HCT116 (cell line): Measurements from ENCODE around the gene TMEM129. TPM values are rescaled to one million over a fixed set of nuclear protein-coding genes. Genes with fewer than 3 reads are reported as not detected.

Experiments used
- ATAC-seq: fragments of 200-7000 bp; cut with Tn5 transposase; 2 replicates; pipeline ENCODE4 v1.9.1; 2020; ENCODE audit warnings: mild to moderate bottlenecking, moderate library complexity
- BruUV-seq: library from RNA; stranded (reverse); fragments of 400-500 nt; replicated peaks from 2 replicates; lab custom pipeline; 2021; lab: Mats Ljungman, UMichigan
- CTCF ChIA-PET: fragments of 300-600 bp; sonication (Branson Sonifier 250); formaldehyde crosslinking; loops from one replicate; lab custom pipeline; 2021; ENCODE audit warnings: antibody characterized with exemption; lab: Charles Lee
- POLR2A ChIA-PET: fragments of 300-600, 350-600 bp; sonication (Branson Sonifier 250); formaldehyde crosslinking; loops from one replicate; lab custom pipeline; 2021; ENCODE audit warnings: antibody characterized with exemption; lab: Charles Lee
- RAD21 ChIA-PET, 2 experiments: fragments of 300-600 bp; sonication (Branson Sonifier 250); formaldehyde crosslinking; loops; one replicate each; lab custom pipeline; 2023; ENCODE audit warnings: low total read pairs in 2 of 2; ENCODE audit not compliant: uncharacterized antibody in 2 of 2, unreplicated experiment in 2 of 2, low non-redundant PET in 1 of 2; lab: Charles Lee
- DNase-seq: peaks from one replicate; pipeline ENCODE4 v3.0.0-alpha.2; 2010; ENCODE audit warnings: low read depth, low spot score
- H2AFZ ChIP-seq: fragments of 200-600 bp; shearing (Covaris generic), sonication (generic); 2 replicates; pipeline ENCODE4 v1.6.1; 2017; ENCODE audit warnings: low read depth, mixed run types, mixed read lengths, antibody characterized with exemption, low read length; ENCODE audit not compliant: poor library complexity, severe bottlenecking
- H3K27ac ChIP-seq: 2 replicates; pipeline ENCODE4 v1.5.1; 2012; ENCODE audit warnings: low read depth, low read length
- H3K27me3 ChIP-seq: fragments of 200-600 bp; sonication (generic); 2 replicates; pipeline ENCODE4 v1.6.1; 2016; ENCODE audit warnings: mixed run types, low read length, mixed read lengths; ENCODE audit not compliant: insufficient read depth
- H3K36me3 ChIP-seq, 2 experiments: fragments of 200-500 bp in 1 of 2; fragments of 200-600 bp in 1 of 2; sonication (Bioruptor generic) in 1 of 2; sonication (generic) in 1 of 2; 2 replicates each; pipeline versions ENCODE4 v1.5.1 to v1.6.1; 2014 to 2016; ENCODE audit warnings: low read length in 2 of 2, inconsistent platforms in 1 of 2, mixed read lengths in 1 of 2, mixed run types in 1 of 2; ENCODE audit not compliant: insufficient read depth in 2 of 2, control insufficient read depth in 1 of 2
- H3K4me1 ChIP-seq, 2 experiments: fragments of 200-600 bp in 1 of 2; sonication (generic) in 1 of 2; 2 replicates each; pipeline versions ENCODE4 v1.5.1 to v1.6.1; 2012 to 2017; ENCODE audit warnings: low read length in 2 of 2, inconsistent platforms in 1 of 2, mild to moderate bottlenecking in 1 of 2, mixed read lengths in 1 of 2, mixed run types in 1 of 2, moderate library complexity in 1 of 2; ENCODE audit not compliant: insufficient read depth in 2 of 2, control insufficient read depth in 1 of 2
- H3K4me2 ChIP-seq: fragments of 200-600 bp; sonication (generic); 2 replicates; pipeline ENCODE4 v1.6.1; 2017; ENCODE audit warnings: mixed run types, low read length, mixed read lengths
- H3K4me3 ChIP-seq, 2 experiments: fragments of 200-600 bp in 1 of 2; sonication (generic) in 1 of 2; replicated peaks in 1 of 2; 2 replicates each; pipeline ENCODE4 v1.5.1; 2011 to 2016; ENCODE audit warnings: low read length in 2 of 2, control low read depth in 1 of 2, low read depth in 1 of 2, mild to moderate bottlenecking in 1 of 2, mixed read lengths in 1 of 2, mixed run types in 1 of 2
- H3K79me2 ChIP-seq: fragments of 200-600 bp; sonication (generic); 2 replicates; pipeline ENCODE4 v1.6.1; 2017; ENCODE audit warnings: mild to moderate bottlenecking, mixed run types, low read length, moderate library complexity, mixed read lengths; ENCODE audit not compliant: insufficient read depth
- H3K9ac ChIP-seq: fragments of 200-600 bp; sonication (generic); 2 replicates; pipeline ENCODE4 v1.6.1; 2016; ENCODE audit warnings: low read length, mixed read lengths
- H3K9me2 ChIP-seq: fragments of 200-600 bp; sonication (generic), shearing (Covaris generic); 2 replicates; pipeline ENCODE4 v1.6.1; 2017; ENCODE audit warnings: mixed run types, mild to moderate bottlenecking, moderate library complexity; ENCODE audit not compliant: insufficient read depth
- H3K9me3 ChIP-seq, 2 experiments: fragments of 200-500 bp in 1 of 2; fragments of 200-600 bp in 1 of 2; sonication (Bioruptor generic) in 1 of 2; sonication (generic) in 1 of 2; 2 replicates each; pipeline ENCODE4 v1.6.1; 2014 to 2017; ENCODE audit warnings: low read length in 2 of 2, mixed read lengths in 2 of 2, inconsistent platforms in 1 of 2, low read depth in 1 of 2, mild to moderate bottlenecking in 1 of 2, mixed run types in 1 of 2, moderate library complexity in 1 of 2; ENCODE audit not compliant: control insufficient read depth in 1 of 2, insufficient read depth in 1 of 2
- H4K20me1 ChIP-seq: fragments of 200-600 bp; sonication (generic), shearing (Covaris generic); 2 replicates; pipeline ENCODE4 v1.6.1; 2017; ENCODE audit warnings: mixed run types, mild to moderate bottlenecking, moderate library complexity; ENCODE audit not compliant: insufficient read depth
- ATF3 ChIP-seq: IDR thresholded peaks from 2 replicates; pipeline ENCODE4 v1.6.1; 2012
- CTCF ChIP-seq, 3 experiments: fragments of 200-600 bp in 1 of 3; sonication (generic) in 1 of 3; IDR thresholded peaks in 2 of 3; conservative IDR thresholded peaks in 1 of 3; 2 replicates each; pipeline ENCODE4 v1.5.1; 2012 to 2017; ENCODE audit warnings: low read depth in 2 of 3, low read length in 2 of 3, antibody characterized with exemption in 1 of 3, borderline replicate concordance in 1 of 3, control low read depth in 1 of 3, mild to moderate bottlenecking in 1 of 3, mixed read lengths in 1 of 3, mixed run types in 1 of 3, moderate library complexity in 1 of 3; ENCODE audit not compliant: insufficient read depth in 1 of 3
- EZH2 ChIP-seq: fragments of 200-600 bp; sonication (generic); IDR thresholded peaks from 2 replicates; pipeline ENCODE4 v1.6.1; 2017; ENCODE audit warnings: antibody characterized with exemption, mixed run types
- JUND ChIP-seq: IDR thresholded peaks from 2 replicates; pipeline ENCODE4 v1.6.1; 2012
- POLR2A ChIP-seq: IDR thresholded peaks from 2 replicates; pipeline ENCODE4 v1.7.0; 2011; ENCODE audit warnings: borderline replicate concordance; ENCODE audit not compliant: insufficient read depth, insufficient read length; ENCODE audit errors: extremely low read depth
- POLR2AphosphoS5 ChIP-seq: IDR thresholded peaks from 2 replicates; pipeline ENCODE4 v1.6.1; 2011; ENCODE audit warnings: mild to moderate bottlenecking, low read depth, low read length, moderate library complexity
- RAD21 ChIP-seq: IDR thresholded peaks from 2 replicates; pipeline ENCODE4 v1.6.1; 2012; ENCODE audit warnings: low read depth, mild to moderate bottlenecking
- REST ChIP-seq: IDR thresholded peaks from 2 replicates; pipeline ENCODE4 v1.6.1; 2012; ENCODE audit warnings: low read depth
- SIN3A ChIP-seq: IDR thresholded peaks from 2 replicates; pipeline ENCODE4 v1.6.1; 2012; ENCODE audit warnings: low read depth
- ZNF274 ChIP-seq: fragments of 200-500 bp; sonication (Bioruptor generic); IDR thresholded peaks from 2 replicates; pipeline ENCODE4 v1.6.1; 2014; ENCODE audit warnings: mild to moderate bottlenecking, low read depth, low read length, inconsistent platforms
- intact Hi-C: fragments of 100-400 bp; cut with micrococcal nuclease; formaldehyde crosslinking; loops from 2 replicates; pipeline ENCODE4 v1.10.0; 2022
- total RNA-seq: library from RNA; stranded (reverse); gene quantifications from one replicate; pipeline ENCODE4 v1.2.1, GENCODE V29; 2021; ENCODE audit not compliant: unreplicated experiment

TMEM129 gene
- total RNA-seq, 1 experiment from 2014 or later, result 29.4 TPM

GRCh38 chr4:1755297-1755696, 34.2 kb upstream of the TMEM129 start:
- no TSS peak for BruUV-seq
- H3K9ac ChIP-seq, result no peak overlapping the region
- no peak overlapping the region for H3K4me3 ChIP-seq
- H3K4me2 ChIP-seq, result no peak overlapping the region
- CTCF ChIA-PET, result interaction anchor here (1.0 to 1.4 kb wide), 3 partner anchors 8 to 53 kb away, joined by 3 to 4 read pairs (median 3); no protein-coding TSS in a partner anchor
- RAD21 ChIA-PET, result no interaction called here
- intact Hi-C loops, result no loop called here
- POLR2A ChIA-PET, result no interaction called here
- no peak overlapping the region for H3K27ac ChIP-seq
- ATAC-seq (no peak), DNase-seq (no peak)
- no peaks in the 10 kb centered on the region for H3K36me3 ChIP-seq
- no peak overlapping the region for H2AFZ ChIP-seq
- H3K4me1 ChIP-seq, result peaks cover 0 to 11% of the 10 kb centered on the region in 2 experiments; a peak in 1 of 4 replicates
- no peaks in the 10 kb centered on the region for H3K27me3 ChIP-seq
- no peaks in the 10 kb centered on the region for H3K9me3 ChIP-seq
- no peaks in the 10 kb centered on the region for H3K79me2 ChIP-seq
- no peak for TF ChIP-seq CTCF (IDR thresholded peaks at IDR 0.05 in 2 of 3, conservative IDR thresholded peaks at IDR 0.05 in 1 of 3; ENCODE audit: borderline replicate concordance in 1 of 3, insufficient read depth in 1 of 3, low read depth in 2 of 3, low read length in 2 of 3)
- TF ChIP-seq POLR2AphosphoS5, result no peak
- TF ChIP-seq JUND, result no peak
- no peak for TF ChIP-seq RAD21
- TF ChIP-seq EZH2, result no peak
- no peak for TF ChIP-seq ZNF274
- TF ChIP-seq ATF3, result no peak
- TF ChIP-seq POLR2A, result no peak
- no peak for TF ChIP-seq SIN3A
- no peak for TF ChIP-seq REST
- H3K9me2 ChIP-seq, result no peaks in the 10 kb centered on the region
- H4K20me1 ChIP-seq, result no peaks in the 10 kb centered on the region
